Tibial artery (tissue), 4 donors: ENCODE data around the gene IL13RA1.
A peak's percentile ranks its signal among the peaks of the same experiment; 100 is the strongest.

Experiments used
- DNase-seq, 2 donors: peaks; one replicate each; pipeline ENCODE4 v3.0.0-alpha.2; 2019
- H3K27ac ChIP-seq, 2 donors: fragments of 200-600 bp; sonication (generic) in 1 of 2; 1 replicate in 1 of 2; 2 replicates in 1 of 2; pipeline ENCODE4 v1.5.1; 2018 to 2019; ENCODE audit warnings: mild to moderate bottlenecking in 1 of 2
- H3K27me3 ChIP-seq, 2 donors: fragments of 200-600 bp; sonication (generic) in 1 of 2; one replicate each; pipeline versions ENCODE4 v1.5.1 to v1.6.0; 2016 to 2019
- H3K36me3 ChIP-seq, 3 donors: fragments of 200-600 bp; sonication (generic) in 2 of 3; one replicate each; pipeline ENCODE4 v1.5.1; 2016 to 2019; ENCODE audit warnings: mild to moderate bottlenecking in 2 of 3
- H3K4me1 ChIP-seq, 4 donors: fragments of 200-600 bp; sonication (generic) in 2 of 4; 1 replicate in 3 of 4; 2 replicates in 1 of 4; pipeline ENCODE4 v1.5.1; 2016 to 2019
- H3K4me3 ChIP-seq, 2 donors: fragments of 200-600 bp; sonication (generic) in 1 of 2; 1 replicate in 1 of 2; 2 replicates in 1 of 2; pipeline ENCODE4 v1.5.1; 2018 to 2019; ENCODE audit warnings: mild to moderate bottlenecking in 2 of 2
- H3K9me3 ChIP-seq, 3 donors: fragments of 200-600 bp; sonication (generic) in 1 of 3; one replicate each; pipeline ENCODE4 v1.5.1; 2016 to 2019
- intact Hi-C: fragments of 100-400 bp; cut with DNase I; formaldehyde crosslinking; loops from one replicate; pipeline ENCODE4 v1.15.0; 2023; ENCODE audit warnings: low total_unique reads
- TF ChIP-seq, protein P1 (sequence below), 2 experiments: fragments of 200-600 bp in 1 of 2; fragments of 450-650 bp in 1 of 2; IDR thresholded peaks; one replicate each; pipeline ENCODE4 v1.5.1; 2017 to 2019; ENCODE audit warnings: antibody characterized with exemption in 2 of 2, mild to moderate bottlenecking in 1 of 2, moderate library complexity in 1 of 2

IL13RA1 gene

GRCh38 chrX:118726887-118727685 lies at the start of gene IL13RA1:
TSS of gene IL13RA1 (plus strand) at chrX:118727606. CDS start at chrX:118727639, 33 bp downstream.
- Histone ChIP-seq H3K27me3 (no peaks in the 10 kb centered on the region), H3K9me3 (no peaks in the 10 kb centered on the region), H3K4me1 (peaks cover 0 to 62% (median 11%) of the 10 kb centered on the region in 4 donors), H3K4me3 (peak within 1 kb of the TSS; percentile 80 to 84), H3K27ac (peak within 1 kb of the TSS; percentile 94 to 95), H3K36me3 (no peaks in the 10 kb centered on the region)
- DNase-seq = peak; percentile 80 to 92
- TF ChIP-seq, protein P1, sequence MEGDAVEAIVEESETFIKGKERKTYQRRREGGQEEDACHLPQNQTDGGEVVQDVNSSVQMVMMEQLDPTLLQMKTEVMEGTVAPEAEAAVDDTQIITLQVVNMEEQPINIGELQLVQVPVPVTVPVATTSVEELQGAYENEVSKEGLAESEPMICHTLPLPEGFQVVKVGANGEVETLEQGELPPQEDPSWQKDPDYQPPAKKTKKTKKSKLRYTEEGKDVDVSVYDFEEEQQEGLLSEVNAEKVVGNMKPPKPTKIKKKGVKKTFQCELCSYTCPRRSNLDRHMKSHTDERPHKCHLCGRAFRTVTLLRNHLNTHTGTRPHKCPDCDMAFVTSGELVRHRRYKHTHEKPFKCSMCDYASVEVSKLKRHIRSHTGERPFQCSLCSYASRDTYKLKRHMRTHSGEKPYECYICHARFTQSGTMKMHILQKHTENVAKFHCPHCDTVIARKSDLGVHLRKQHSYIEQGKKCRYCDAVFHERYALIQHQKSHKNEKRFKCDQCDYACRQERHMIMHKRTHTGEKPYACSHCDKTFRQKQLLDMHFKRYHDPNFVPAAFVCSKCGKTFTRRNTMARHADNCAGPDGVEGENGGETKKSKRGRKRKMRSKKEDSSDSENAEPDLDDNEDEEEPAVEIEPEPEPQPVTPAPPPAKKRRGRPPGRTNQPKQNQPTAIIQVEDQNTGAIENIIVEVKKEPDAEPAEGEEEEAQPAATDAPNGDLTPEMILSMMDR (IDR thresholded peaks at IDR 0.05) = no peak
- intact Hi-C loops = no loop called here

GRCh38 chrX:118679290-118679689 lies 48.1 kb upstream of the IL13RA1 start:
- Histone ChIP-seq H3K27me3 (no peaks in the 10 kb centered on the region), H3K36me3 (peaks cover 0 to 15% (median 11%) of the 10 kb centered on the region in 3 donors), H3K4me1 (no peaks in the 10 kb centered on the region), H3K4me3 (no peak overlapping the region), H3K27ac (no peak overlapping the region), H3K9me3 (no peaks in the 10 kb centered on the region)
- TF ChIP-seq, protein P1 (IDR thresholded peaks at IDR 0.05) = no peak
- no peak for DNase-seq
- intact Hi-C loops = no loop called here

DNA sequence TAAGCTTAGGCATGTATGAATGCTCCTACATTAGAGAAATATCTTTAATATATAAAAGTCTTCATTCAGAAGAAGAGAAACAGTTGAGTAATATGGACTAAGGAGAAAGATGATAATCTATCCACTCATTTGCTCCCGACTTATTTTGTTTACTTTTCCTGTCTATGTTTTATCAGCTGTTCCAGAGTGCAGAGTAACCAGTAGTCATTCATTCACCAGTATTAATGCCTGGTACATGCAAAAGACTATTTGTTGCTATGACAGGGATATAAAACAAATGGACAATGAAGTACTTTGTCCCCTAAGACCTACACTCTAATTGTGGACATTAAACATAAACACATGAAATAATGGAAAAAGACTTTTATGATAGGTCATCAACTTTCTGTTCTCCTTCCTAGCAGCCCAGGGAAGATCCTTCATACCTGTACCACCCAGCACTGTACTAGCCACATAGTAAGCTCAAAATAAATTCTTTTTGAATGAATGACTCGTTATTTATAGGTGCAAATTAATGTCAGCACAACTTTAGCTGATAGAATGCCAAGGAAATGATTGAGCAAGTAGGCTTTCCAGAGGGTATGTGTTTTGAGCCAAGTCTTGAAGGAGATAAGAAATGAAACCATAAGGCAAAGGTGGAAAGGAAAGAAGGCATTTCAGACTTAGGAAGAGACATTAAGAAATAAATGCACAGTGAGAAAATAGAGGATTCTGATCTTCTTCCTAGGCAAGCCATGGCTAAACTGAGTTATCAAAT lies 45.0 kb upstream of the IL13RA1 start:
- no peaks in the 10 kb centered on the region for H3K9me3 ChIP-seq
- H3K4me1 ChIP-seq = no peaks in the 10 kb centered on the region
- intact Hi-C loops = no loop called here
- no peaks in the 10 kb centered on the region for H3K27me3 ChIP-seq
- H3K4me3 ChIP-seq = no peak overlapping the region
- no peak for DNase-seq
- no peak overlapping the region for H3K27ac ChIP-seq
- TF ChIP-seq, protein P1 (IDR thresholded peaks at IDR 0.05) = no peak
- peaks cover 0 to 15% (median 5%) of the 10 kb centered on the region in 3 donors for H3K36me3 ChIP-seq

DNA sequence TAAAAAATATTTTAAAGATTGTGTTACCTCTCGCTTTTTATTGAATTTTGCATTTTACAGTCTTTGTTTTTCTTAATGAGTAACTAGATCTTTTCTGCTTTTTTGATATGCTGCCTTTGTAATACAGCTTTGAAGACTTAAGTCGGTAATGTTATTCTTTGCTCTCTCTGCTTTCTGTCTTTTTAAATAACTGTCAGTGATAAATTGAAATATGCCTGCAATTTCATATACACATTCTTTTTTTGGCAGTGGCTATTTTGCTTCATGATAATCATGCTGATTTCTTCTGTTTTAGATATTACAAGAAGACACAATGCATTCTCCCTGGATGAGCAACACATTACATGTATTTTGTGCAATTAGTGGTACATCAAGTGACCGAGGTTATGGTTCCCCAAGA lies 42.0 kb upstream of the IL13RA1 start:
- H3K9me3 ChIP-seq = no peaks in the 10 kb centered on the region
- no peaks in the 10 kb centered on the region for H3K4me1 ChIP-seq
- no peak overlapping the region for H3K27ac ChIP-seq
- H3K36me3 ChIP-seq = peaks cover 0 to 14% (median 3%) of the 10 kb centered on the region in 3 donors
- DNase-seq = no peak
- H3K4me3 ChIP-seq = no peak overlapping the region
- H3K27me3 ChIP-seq = no peaks in the 10 kb centered on the region
- intact Hi-C loops = no loop called here
- TF ChIP-seq, protein P1 (IDR thresholded peaks at IDR 0.05) = no peak

- no peaks in the 10 kb centered on the region for H3K27me3 ChIP-seq
- H3K9me3 ChIP-seq = no peaks in the 10 kb centered on the region
- no peaks in the 10 kb centered on the region for H3K4me1 ChIP-seq
- TF ChIP-seq, protein P1 (IDR thresholded peaks at IDR 0.05) = no peak
- no peak overlapping the region for H3K27ac ChIP-seq
- intact Hi-C loops = no loop called here
- no peak overlapping the region for H3K4me3 ChIP-seq
- H3K36me3 ChIP-seq = no peaks in the 10 kb centered on the region
- no peak for DNase-seq
Measured at GRCh38 chrX:118688935-118689334, 38.5 kb upstream of the IL13RA1 start.
